HUES6 (cell line): ENCODE data around the gene PLTP.
"Not testable (repeated sequence)": the region's sequence is repeated elsewhere in the genome, so short reads cannot be mapped to it uniquely, and the experiment has no call there.

Experiments used
- H3K27ac ChIP-seq: 2 replicates; pipeline ENCODE4 v1.7.0; 2013; ENCODE audit warnings: low read depth, mild to moderate bottlenecking, low read length, inconsistent platforms
- H3K27me3 ChIP-seq: 2 replicates; pipeline ENCODE4 v1.6.1; 2013; ENCODE audit warnings: low read length; ENCODE audit not compliant: control insufficient read depth, insufficient read depth
- H3K36me3 ChIP-seq: 2 replicates; pipeline ENCODE4 v1.6.1; 2013; ENCODE audit warnings: low read length; ENCODE audit not compliant: control insufficient read depth, insufficient read depth
- H3K4me1 ChIP-seq: 2 replicates; pipeline ENCODE4 v1.6.1; 2013; ENCODE audit warnings: low read length; ENCODE audit not compliant: control insufficient read depth, insufficient read depth
- H3K4me3 ChIP-seq: 2 replicates; pipeline ENCODE4 v1.5.1; 2013; ENCODE audit warnings: low read depth, low read length
- H3K9ac ChIP-seq: one replicate; pipeline ENCODE4 v1.6.1; 2013; ENCODE audit warnings: mild to moderate bottlenecking, low read length
- H3K9me3 ChIP-seq: 2 replicates; pipeline ENCODE4 v1.6.1; 2013; ENCODE audit warnings: low read depth, low read length; ENCODE audit not compliant: control insufficient read depth, insufficient read depth

Gene PLTP

DNA sequence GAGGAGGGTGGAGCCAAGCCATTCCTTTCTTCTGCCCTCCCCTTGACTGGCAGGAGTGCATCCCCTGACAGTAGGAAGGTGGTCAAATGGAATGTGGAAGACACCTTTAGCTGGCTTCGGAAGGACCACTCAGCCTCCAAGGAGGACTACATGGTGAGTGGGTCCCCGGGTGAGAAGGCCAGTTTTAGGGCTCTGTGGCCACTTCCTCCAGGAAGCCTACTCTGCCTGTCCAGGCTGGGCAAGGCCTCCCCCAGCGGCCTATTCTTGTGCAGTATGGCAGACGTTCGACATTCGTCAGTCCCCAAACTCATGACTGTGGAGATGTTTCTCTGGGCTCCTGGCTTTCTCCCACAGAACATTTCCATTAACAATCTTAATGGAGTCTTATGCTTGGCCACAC is 31.7 kb upstream of the PLTP start:
- peaks cover under 1% of the 10 kb centered on the region for H3K4me1 ChIP-seq
- peaks cover 90% of the 10 kb centered on the region for H3K36me3 ChIP-seq
- H3K27ac ChIP-seq, result no peak overlapping the region
- H3K9ac ChIP-seq, result no peak overlapping the region
- H3K4me3 ChIP-seq, result no peak overlapping the region
- no peaks in the 10 kb centered on the region for H3K9me3 ChIP-seq
- no peaks in the 10 kb centered on the region for H3K27me3 ChIP-seq

DNA sequence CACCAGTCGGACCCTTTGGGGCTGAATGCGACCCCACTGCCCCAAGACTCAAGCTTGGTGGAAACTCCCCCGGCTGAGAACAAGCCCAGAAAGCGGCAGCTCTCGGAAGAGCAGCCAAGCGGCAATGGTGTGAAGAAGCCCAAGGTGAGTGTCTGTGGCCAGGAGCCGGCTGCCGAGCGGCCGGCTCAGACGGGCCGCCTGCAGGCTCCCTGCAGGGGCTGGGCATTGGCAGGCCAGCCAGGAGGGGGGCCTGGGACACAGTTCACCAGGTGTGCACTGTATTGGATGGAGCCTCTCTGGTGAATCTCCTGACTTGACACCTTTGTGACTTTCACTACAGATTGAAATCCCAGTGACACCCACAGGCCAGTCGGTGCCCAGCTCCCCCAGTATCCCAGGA is 28.5 kb upstream of the PLTP start:
- no peak overlapping the region for H3K9ac ChIP-seq
- H3K36me3 ChIP-seq, result peaks cover 74% of the 10 kb centered on the region
- no peaks in the 10 kb centered on the region for H3K9me3 ChIP-seq
- H3K27me3 ChIP-seq, result no peaks in the 10 kb centered on the region
- H3K4me3 ChIP-seq, result no peak overlapping the region
- H3K27ac ChIP-seq, result no peak overlapping the region
- H3K4me1 ChIP-seq, result peaks cover 22% of the 10 kb centered on the region

GRCh38 chr20:45940053-45940452 is 28.1 kb upstream of the PLTP start:
- Histone ChIP-seq H3K27ac (no peak overlapping the region), H3K4me3 (no peak overlapping the region), H3K9ac (no peak overlapping the region), H3K27me3 (no peaks in the 10 kb centered on the region), H3K9me3 (no peaks in the 10 kb centered on the region), H3K36me3 (peaks cover 70% of the 10 kb centered on the region), H3K4me1 (peaks cover 22% of the 10 kb centered on the region)

DNA sequence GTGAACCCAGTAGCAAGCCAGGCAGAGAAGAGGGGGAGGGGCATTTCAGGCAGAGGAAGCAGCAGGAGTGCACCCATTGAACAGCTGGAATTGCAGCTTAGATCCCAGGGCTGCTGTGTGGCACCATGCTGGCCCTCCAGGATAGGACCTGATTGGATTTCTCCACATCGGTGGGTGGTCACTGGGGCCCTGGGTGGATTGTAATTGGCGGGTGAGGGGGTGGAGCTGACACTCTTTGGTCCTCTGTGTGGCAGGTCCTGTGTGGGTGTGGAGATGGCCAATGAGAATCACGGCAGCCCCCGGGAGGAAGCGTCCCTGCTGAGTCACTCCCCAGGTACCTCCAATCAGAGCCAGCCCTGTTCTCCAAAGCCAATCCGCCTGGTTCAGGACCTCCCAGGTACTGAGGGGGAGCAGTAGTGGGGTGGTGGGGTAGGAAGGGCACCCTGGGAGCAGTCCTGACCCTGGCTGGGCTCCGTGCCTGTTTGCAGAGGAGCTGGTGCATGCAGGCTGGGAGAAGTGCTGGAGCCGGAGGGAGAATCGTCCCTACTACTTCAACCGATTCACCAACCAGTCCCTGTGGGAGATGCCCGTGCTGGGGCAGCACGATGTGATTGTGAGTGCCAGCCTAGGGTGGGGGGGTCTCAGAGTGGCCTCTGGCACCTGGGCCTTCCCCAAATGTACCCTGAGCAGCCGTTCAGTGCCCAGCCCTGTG is 26.9 kb upstream of the PLTP start:
- peak overlapping the region; percentile 69; the same call in 1 of the 2 replicates for H3K27ac ChIP-seq
- no peak overlapping the region; the same call in 1 of the 2 replicates for H3K4me3 ChIP-seq
- H3K36me3 ChIP-seq, result peaks cover 58% of the 10 kb centered on the region
- H3K4me1 ChIP-seq, result peaks cover 22% of the 10 kb centered on the region
- no peaks in the 10 kb centered on the region for H3K27me3 ChIP-seq
- no peaks in the 10 kb centered on the region for H3K9me3 ChIP-seq
- H3K9ac ChIP-seq, result peak overlapping the region; percentile 60

- Histone ChIP-seq H3K36me3 (peaks cover 47% of the 10 kb centered on the region), H3K4me3 (no peak overlapping the region), H3K9me3 (no peaks in the 10 kb centered on the region), H3K27ac (peak overlapping the region; percentile 63; the same call in 1 of the 2 replicates), H3K4me1 (peaks cover 28% of the 10 kb centered on the region), H3K9ac (peak overlapping the region; percentile 58), H3K27me3 (no peaks in the 10 kb centered on the region)
Observed at GRCh38 chr20:45937765-45938164, 25.8 kb upstream of the PLTP start.

- peak overlapping the region; percentile 82 for H3K9ac ChIP-seq
- no peaks in the 10 kb centered on the region for H3K9me3 ChIP-seq
- peaks cover 34% of the 10 kb centered on the region for H3K36me3 ChIP-seq
- peaks cover 28% of the 10 kb centered on the region for H3K4me1 ChIP-seq
- H3K27ac ChIP-seq, result no peak overlapping the region
- peak overlapping the region; percentile 83 for H3K4me3 ChIP-seq
- H3K27me3 ChIP-seq, result no peaks in the 10 kb centered on the region
Observed at GRCh38 chr20:45935416-45936046, 23.6 kb upstream of the PLTP start.

DNA sequence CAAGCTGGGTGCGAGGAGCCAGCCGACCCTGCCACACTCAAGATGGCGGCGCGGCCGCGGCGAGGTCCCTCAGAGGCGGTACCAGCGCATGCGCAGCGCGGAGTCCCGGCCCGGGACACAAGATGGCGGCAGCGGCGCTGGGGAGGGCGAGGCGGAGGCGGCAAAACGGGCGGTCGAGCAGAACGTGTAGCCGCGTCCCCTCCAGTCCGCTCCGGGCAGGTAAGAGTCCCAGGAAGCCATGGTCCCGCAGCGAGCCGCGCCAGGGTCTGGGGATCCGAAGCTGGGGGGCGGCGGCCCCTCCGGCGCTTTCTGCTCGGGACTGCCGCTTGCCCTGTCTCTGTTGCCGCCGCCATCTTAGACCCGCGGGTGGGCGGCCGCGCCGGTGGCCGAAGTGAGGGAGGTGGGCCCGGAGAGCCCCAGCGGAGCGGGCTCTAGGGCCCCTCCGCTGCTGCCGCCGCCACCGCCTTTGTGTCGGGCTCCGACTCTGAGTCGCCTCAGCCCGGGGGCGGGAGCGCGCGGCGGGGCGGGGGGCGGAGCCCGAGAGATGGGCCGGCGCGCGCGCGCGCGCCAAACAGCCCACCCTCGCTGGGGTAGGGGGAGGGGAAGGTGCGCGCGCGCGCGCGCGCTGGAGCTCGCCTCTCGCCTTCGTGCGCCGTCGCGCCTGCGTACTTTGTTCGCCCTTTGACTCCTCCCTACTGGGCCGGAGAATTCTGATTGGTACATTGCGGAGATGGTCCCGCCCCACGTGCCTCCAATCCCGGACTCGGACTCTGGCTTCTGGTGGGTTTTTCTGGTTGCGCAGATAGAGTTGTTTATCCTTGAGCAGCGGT is 22.8 kb upstream of the PLTP start, which contains the start of gene PCIF1:
TSS of gene PCIF1 (plus strand) at position 98 of the 830 bp plus-strand sequence. CDS start 4,317 bp downstream, outside the sequence.
- peaks cover 27% of the 10 kb centered on the region for H3K36me3 ChIP-seq
- H3K27me3 ChIP-seq, result no peaks in the 10 kb centered on the region
- peak within 1 kb of the TSS; percentile 100 for H3K9ac ChIP-seq
- H3K4me3 ChIP-seq, result peak within 1 kb of the TSS; percentile 83
- peak within 1 kb of the TSS; percentile 100 for H3K27ac ChIP-seq
- H3K9me3 ChIP-seq, result no peaks in the 10 kb centered on the region
- H3K4me1 ChIP-seq, result peaks cover 28% of the 10 kb centered on the region

DNA sequence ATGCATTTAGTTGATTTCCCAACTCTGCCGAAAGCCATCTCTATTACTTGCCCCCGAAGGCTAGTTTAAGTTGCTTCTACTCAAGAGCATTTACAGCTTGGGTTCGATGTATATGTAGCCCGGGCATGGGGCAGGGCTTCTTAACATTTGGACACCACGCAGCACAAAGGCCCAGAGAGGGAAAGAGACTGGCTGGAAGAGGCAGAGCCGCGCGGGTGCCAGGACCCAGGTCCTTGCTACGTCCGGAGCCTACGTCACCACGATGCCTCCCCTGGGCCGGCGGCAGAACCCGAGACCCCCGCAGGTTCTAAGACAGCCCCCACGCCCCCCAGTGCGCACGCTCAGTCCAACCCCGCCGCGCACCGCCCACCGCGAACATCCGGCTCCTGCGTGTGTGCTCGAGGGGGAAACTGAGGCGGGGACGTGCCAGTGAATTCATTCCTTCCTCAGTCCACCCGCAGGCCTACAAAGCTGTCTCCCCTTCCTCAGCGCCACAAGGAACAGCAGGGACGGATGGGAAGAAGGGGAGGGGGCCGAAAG is 22.2 kb upstream of the PLTP start:
- Histone ChIP-seq H3K9ac (peak overlapping the region; percentile 100), H3K27me3 (no peaks in the 10 kb centered on the region), H3K9me3 (no peaks in the 10 kb centered on the region), H3K36me3 (peaks cover 20% of the 10 kb centered on the region), H3K4me1 (peaks cover 28% of the 10 kb centered on the region), H3K27ac (peak overlapping the region; percentile 100), H3K4me3 (peak overlapping the region; percentile 83)

- H3K4me3 ChIP-seq, result peak overlapping the region; percentile 83
Observed at GRCh38 chr20:45933266-45934045, 21.5 kb upstream of the PLTP start.

GRCh38 chr20:45931680-45932079 is 19.7 kb upstream of the PLTP start:
- not testable (repeated sequence) for H3K36me3 ChIP-seq, H3K4me3 ChIP-seq, H3K9ac ChIP-seq, H3K4me1 ChIP-seq, H3K27ac ChIP-seq, H3K27me3 ChIP-seq, H3K9me3 ChIP-seq

More at GRCh38 chr20:45933266-45934045, 21.5 kb upstream of the PLTP start:
- Histone ChIP-seq H3K36me3 (peaks cover 15% of the 10 kb centered on the region), H3K4me1 (peaks cover 26% of the 10 kb centered on the region), H3K27ac (peak overlapping the region; percentile 100), H3K27me3 (no peaks in the 10 kb centered on the region), H3K9me3 (no peaks in the 10 kb centered on the region), H3K9ac (peak overlapping the region; percentile 100)
